Upper lobe of left lung (tissue), 6 donors: ENCODE measurements around the gene POLA2. TPM values are rescaled to one million over a fixed set of nuclear protein-coding genes. Genes with fewer than 3 reads are reported as not detected.
"Not testable (repeated sequence)": the region's sequence is repeated elsewhere in the genome, so short reads cannot be mapped to it uniquely, and the experiment has no call there.

ENCODE experiments used
- ATAC-seq, 2 donors: fragments of 200-7000 bp; cut with Tn5 transposase; one replicate each; pipeline ENCODE4 v1.9.1; 2022; ENCODE audit warnings: mild to moderate bottlenecking in 2 of 2, moderate library complexity in 2 of 2; ENCODE audit not compliant: low FRiP score in 2 of 2
- DNase-seq, 2 donors: peaks; one replicate each; pipeline ENCODE4 v3.0.0-alpha.2; 2019 to 2020
- H3K27ac ChIP-seq, 4 donors: fragments of 200-600 bp; sonication (generic); one replicate each; pipeline ENCODE4 v1.5.1; 2016 to 2019
- H3K27me3 ChIP-seq, 4 donors: fragments of 200-600 bp; sonication (generic); one replicate each; pipeline ENCODE4 v1.5.1; 2017 to 2019
- H3K36me3 ChIP-seq, 4 donors: fragments of 200-600 bp; sonication (generic); one replicate each; pipeline ENCODE4 v1.5.1; 2016 to 2019
- H3K4me1 ChIP-seq, 4 donors: fragments of 200-600 bp; sonication (generic); one replicate each; pipeline ENCODE4 v1.5.1; 2018 to 2019
- H3K4me3 ChIP-seq, 4 donors: fragments of 200-600 bp; sonication (generic); one replicate each; pipeline ENCODE4 v1.5.1; 2017 to 2019; ENCODE audit warnings: mild to moderate bottlenecking in 2 of 4, moderate library complexity in 1 of 4
- H3K9me3 ChIP-seq, 4 donors: fragments of 200-600 bp; sonication (generic); one replicate each; pipeline ENCODE4 v1.5.1; 2018 to 2019
- CTCF ChIP-seq, 6 experiments: fragments of 450-650 bp in 4 of 6; fragments of 200-600 bp in 2 of 6; sonication (generic) in 2 of 6; IDR thresholded peaks; one replicate each; pipeline ENCODE4 v1.5.1; 2016 to 2019; ENCODE audit warnings: antibody characterized with exemption in 6 of 6
- EP300 ChIP-seq, 4 donors: sonication (generic); formaldehyde crosslinking; IDR thresholded peaks; one replicate each; pipeline ENCODE4 v1.5.1; 2017; ENCODE audit warnings: antibody characterized with exemption in 4 of 4, control low read depth in 2 of 4
- POLR2A ChIP-seq, 4 donors: fragments of 450-650 bp; IDR thresholded peaks; one replicate each; pipeline ENCODE4 v1.5.1; 2016 to 2017; ENCODE audit warnings: antibody characterized with exemption in 4 of 4, mild to moderate bottlenecking in 2 of 4
- POLR2AphosphoS5 ChIP-seq, 2 donors: sonication (generic); formaldehyde crosslinking; IDR thresholded peaks; one replicate each; pipeline ENCODE4 v1.5.1; 2017; ENCODE audit warnings: antibody characterized with exemption in 2 of 2
- WGBS, 2 donors: methylation state at CpG; one replicate each; pipeline ENCODE4 v1.1.5; 2017 to 2018; 5-methylcytosine and 5-hydroxymethylcytosine counted together
- total RNA-seq, 6 donors: library from RNA; depleted of rRNA in 4 of 6; stranded (reverse); fragments of >200 nt in 4 of 6; gene quantifications; one replicate each; pipeline versions ENCODE4 v1.1.0 to v1.2.1, GENCODE V29; 2016 to 2021
- donor health status: DM: no; HTN: no; CAD: no; lungs with moderate emphysema.
- donor health status: DM: no; HTN: yes; CAD: no; lungs with severe emphysema.

Gene POLA2
- total RNA-seq, 6 donors from 2014 or later, result 6.0 to 19.9 (median 8.7) TPM

- ATAC-seq (no peak), DNase-seq (no peak)
- TF ChIP-seq POLR2A (IDR thresholded peaks at IDR 0.05) (no peak), CTCF (IDR thresholded peaks at IDR 0.05) (no peak), EP300 (IDR thresholded peaks at IDR 0.05) (no peak), POLR2AphosphoS5 (IDR thresholded peaks at IDR 0.05) (no peak)
- Histone ChIP-seq H3K4me1 (peaks cover 4 to 21% (median 12%) of the 10 kb centered on the region in 4 donors), H3K36me3 (peaks cover 0 to 14% (median 8%) of the 10 kb centered on the region in 4 donors), H3K4me3 (no peak overlapping the region), H3K27me3 (no peaks in the 10 kb centered on the region), H3K27ac (no peak overlapping the region), H3K9me3 (no peaks in the 10 kb centered on the region)
- WGBS, 2 donors, result 84 to 85% methylated on average over 8 of the region's 8 CpGs
Observed at GRCh38 chr11:65327021-65327420, 65.3 kb downstream of the POLA2 start.

DNA sequence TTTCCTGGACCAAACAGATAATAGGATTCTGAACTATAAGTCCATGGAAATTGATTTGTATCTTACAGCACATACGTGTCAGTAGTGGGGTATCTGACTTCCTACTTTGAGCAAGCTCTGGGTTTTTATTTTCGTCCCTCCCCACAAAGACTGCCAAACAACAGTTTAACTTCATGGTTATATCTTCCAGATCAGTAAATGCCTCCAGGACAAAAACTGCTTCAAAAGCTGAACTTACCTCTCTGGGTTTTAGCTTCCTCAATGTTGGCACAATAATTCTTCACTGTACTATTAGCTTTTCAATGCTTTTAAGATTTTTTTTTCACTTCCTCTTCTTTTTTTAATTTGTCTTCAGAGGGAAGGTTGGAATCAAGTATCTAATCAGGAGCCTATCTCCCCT lies 67.7 kb downstream of the POLA2 start:
- TF ChIP-seq POLR2A (IDR thresholded peaks at IDR 0.05) (no peak), EP300 (IDR thresholded peaks at IDR 0.05) (no peak), CTCF (IDR thresholded peaks at IDR 0.05) (no peak), POLR2AphosphoS5 (IDR thresholded peaks at IDR 0.05) (no peak)
- H3K27me3 ChIP-seq, result no peaks in the 10 kb centered on the region
- H3K36me3 ChIP-seq, result no peaks in the 10 kb centered on the region
- peaks cover 6 to 17% (median 10%) of the 10 kb centered on the region in 4 donors for H3K4me1 ChIP-seq
- WGBS, 2 donors, result 44 to 46% methylated on average over 2 of the region's 2 CpGs
- H3K9me3 ChIP-seq, result no peaks in the 10 kb centered on the region
- H3K27ac ChIP-seq, result peak overlapping the region in 1 of 4 donors; percentile 52
- H3K4me3 ChIP-seq, result no peak overlapping the region
- ATAC-seq (no peak), DNase-seq (no peak)

GRCh38 chr11:65329944-65330403 lies 68.2 kb downstream of the POLA2 start:
- DNase-seq (peak in 1 of 2 donors; percentile 90), ATAC-seq (peak; percentile 64 to 74)
- no peaks in the 10 kb centered on the region for H3K27me3 ChIP-seq
- 8% methylated on average over 13 of the region's 13 CpGs for WGBS, 2 donors
- no peaks in the 10 kb centered on the region for H3K36me3 ChIP-seq
- peak overlapping the region in 1 of 4 donors; percentile 52 for H3K27ac ChIP-seq
- no peak overlapping the region for H3K4me3 ChIP-seq
- H3K9me3 ChIP-seq, result no peaks in the 10 kb centered on the region
- TF ChIP-seq POLR2AphosphoS5 (IDR thresholded peaks at IDR 0.05) (peak in 1 of 2 donors; percentile 44), POLR2A (IDR thresholded peaks at IDR 0.05) (no peak), CTCF (IDR thresholded peaks at IDR 0.05) (peak; percentile 67 to 79 (median 73)), EP300 (IDR thresholded peaks at IDR 0.05) (no peak)
- peaks cover 11 to 22% (median 15%) of the 10 kb centered on the region in 4 donors for H3K4me1 ChIP-seq

DNA sequence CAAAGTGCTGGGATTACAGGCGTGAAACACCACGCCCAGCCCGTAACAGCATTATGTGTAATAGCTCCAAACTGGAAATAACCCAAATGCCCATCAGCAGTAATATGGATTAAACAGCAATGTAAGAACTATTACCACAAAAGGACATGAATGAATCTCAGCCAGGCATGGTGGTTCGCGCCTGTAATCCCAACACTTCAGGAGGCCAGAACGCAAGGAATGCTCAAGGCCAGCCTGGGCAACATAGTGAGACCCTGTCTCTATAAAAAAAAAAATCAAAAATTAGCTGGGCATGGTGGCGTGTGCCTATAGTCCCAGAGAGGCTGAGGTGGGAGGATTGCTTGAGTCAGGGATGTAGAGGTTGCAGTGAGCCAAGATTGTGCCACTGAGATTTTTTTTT lies 68.8 kb downstream of the POLA2 start:
- Histone ChIP-seq H3K4me1 (peaks cover 13 to 27% (median 21%) of the 10 kb centered on the region in 4 donors), H3K36me3 (no peaks in the 10 kb centered on the region), H3K4me3 (no peak overlapping the region), H3K9me3 (no peaks in the 10 kb centered on the region), H3K27me3 (no peaks in the 10 kb centered on the region), H3K27ac (no peak overlapping the region)
- TF ChIP-seq POLR2AphosphoS5 (IDR thresholded peaks at IDR 0.05) (no peak), CTCF (IDR thresholded peaks at IDR 0.05) (no peak), EP300 (IDR thresholded peaks at IDR 0.05) (no peak), POLR2A (IDR thresholded peaks at IDR 0.05) (no peak)
- DNase-seq (no peak), ATAC-seq (no peak)
- WGBS, 2 donors, result 82 to 83% methylated on average over 7 of the region's 7 CpGs

- DNase-seq, H3K36me3 ChIP-seq, H3K27me3 ChIP-seq, ATAC-seq, H3K9me3 ChIP-seq, H3K27ac ChIP-seq, H3K4me3 ChIP-seq: not testable (repeated sequence)
- H3K4me1 ChIP-seq, result peaks cover 13 to 37% (median 23%) of the 10 kb centered on the region in 4 donors
- 92 to 95% methylated on average over 9 of the region's 9 CpGs for WGBS, 2 donors
Observed at GRCh38 chr11:65332591-65332990, 70.8 kb downstream of the POLA2 start.
